GM04504 (cell line): Measurements from ENCODE around the gene ZNF219.

Experiments
- DNase-seq: peaks from one replicate; pipeline ENCODE4 v3.0.0-alpha.2; 2012; ENCODE audit warnings: low read depth

Gene ZNF219

GRCh38 chr14:21098076-21098891 is at the start of gene ZNF219:
ZNF219 (minus strand) TSS chr14:21098655; CDS start chr14:21093591, 5,064 bp downstream.
- no peak for DNase-seq

- DNase-seq, result no peak
Measured at GRCh38 chr14:21145437-21145836, 47.0 kb upstream of the ZNF219 start.

GRCh38 chr14:21142357-21142756 is 43.9 kb upstream of the ZNF219 start:
- no peak for DNase-seq

- no peak for DNase-seq
Measured at GRCh38 chr14:21136024-21136423, 37.6 kb upstream of the ZNF219 start.

GRCh38 chr14:21133901-21134300 is 35.4 kb upstream of the ZNF219 start:
- no peak for DNase-seq

GRCh38 chr14:21123429-21123828 is 25.0 kb upstream of the ZNF219 start:
- DNase-seq, result no peak

- no peak for DNase-seq
Measured at GRCh38 chr14:21121122-21121521, 22.7 kb upstream of the ZNF219 start.

GRCh38 chr14:21120686-21121085 is 22.2 kb upstream of the ZNF219 start:
- DNase-seq, result no peak

GRCh38 chr14:21118933-21119332 is 20.5 kb upstream of the ZNF219 start:
- no peak for DNase-seq

- DNase-seq, result no peak
Measured at GRCh38 chr14:21113369-21113768, 14.9 kb upstream of the ZNF219 start.

- DNase-seq, result no peak
Measured at GRCh38 chr14:21112255-21112654, 13.8 kb upstream of the ZNF219 start.

GRCh38 chr14:21109377-21110138 is 11.1 kb upstream of the ZNF219 start:
- DNase-seq, result no peak

- no peak for DNase-seq
Measured at GRCh38 chr14:21108791-21109190, 10.3 kb upstream of the ZNF219 start.

- DNase-seq, result no peak
Measured at GRCh38 chr14:21107283-21107800, 8.9 kb upstream of the ZNF219 start.

- DNase-seq, result no peak
Measured at GRCh38 chr14:21106498-21107282, 8.2 kb upstream of the ZNF219 start.

GRCh38 chr14:21106176-21106497 is 7.7 kb upstream of the ZNF219 start:
- DNase-seq, result no peak

GRCh38 chr14:21105095-21105494 is 6.6 kb upstream of the ZNF219 start:
- no peak for DNase-seq

GRCh38 chr14:21104448-21105060 is 6.1 kb upstream of the ZNF219 start:
- DNase-seq, result no peak

- peak; percentile 89 for DNase-seq
Measured at GRCh38 chr14:21103710-21104447, 5.4 kb upstream of the ZNF219 start.

GRCh38 chr14:21103411-21103709 is 4.9 kb upstream of the ZNF219 start:
- no peak for DNase-seq
